Measurements from ENCODE around the gene NPW.

The NPW gene

DNA sequence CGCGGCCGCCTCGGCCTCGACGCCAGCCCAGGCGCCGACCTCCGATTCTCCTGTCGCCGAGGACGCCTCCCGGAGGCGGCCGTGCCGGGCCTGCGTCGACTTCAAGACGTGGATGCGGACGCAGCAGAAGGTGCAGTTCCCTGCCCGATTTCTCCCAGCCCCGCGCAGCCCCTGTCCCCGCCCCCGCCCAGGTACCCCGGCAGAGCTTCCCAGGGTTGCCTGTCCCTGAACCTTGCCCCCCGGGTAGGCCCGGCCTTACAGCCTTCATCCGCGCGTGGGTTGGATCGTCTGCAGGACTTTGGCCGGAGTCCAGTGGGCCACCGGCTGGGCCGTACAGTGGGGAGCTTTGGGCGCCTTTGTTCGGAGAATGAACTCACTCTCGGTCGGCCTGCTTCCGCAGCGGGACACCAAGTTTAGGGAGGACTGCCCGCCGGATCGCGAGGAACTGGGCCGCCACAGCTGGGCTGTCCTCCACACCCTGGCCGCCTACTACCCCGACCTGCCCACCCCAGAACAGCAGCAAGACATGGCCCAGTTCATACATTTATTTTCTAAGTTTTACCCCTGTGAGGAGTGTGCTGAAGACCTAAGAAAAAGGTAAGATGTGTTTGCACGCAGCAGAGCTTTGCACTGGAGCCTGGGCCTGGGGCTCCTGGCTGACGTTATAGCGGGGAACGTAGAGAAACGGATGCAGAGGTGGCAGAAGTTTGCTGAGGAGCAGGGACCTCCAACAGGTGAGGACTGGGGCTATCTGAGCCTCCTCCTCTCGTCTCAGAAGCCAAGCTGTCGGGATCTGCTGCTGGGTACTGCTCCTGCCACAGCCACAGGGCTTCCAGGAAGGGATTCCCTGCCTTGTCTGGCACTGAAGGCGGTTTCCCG is 35.0 kb upstream of the NPW start:
- DNase-seq, result no peak

DNA sequence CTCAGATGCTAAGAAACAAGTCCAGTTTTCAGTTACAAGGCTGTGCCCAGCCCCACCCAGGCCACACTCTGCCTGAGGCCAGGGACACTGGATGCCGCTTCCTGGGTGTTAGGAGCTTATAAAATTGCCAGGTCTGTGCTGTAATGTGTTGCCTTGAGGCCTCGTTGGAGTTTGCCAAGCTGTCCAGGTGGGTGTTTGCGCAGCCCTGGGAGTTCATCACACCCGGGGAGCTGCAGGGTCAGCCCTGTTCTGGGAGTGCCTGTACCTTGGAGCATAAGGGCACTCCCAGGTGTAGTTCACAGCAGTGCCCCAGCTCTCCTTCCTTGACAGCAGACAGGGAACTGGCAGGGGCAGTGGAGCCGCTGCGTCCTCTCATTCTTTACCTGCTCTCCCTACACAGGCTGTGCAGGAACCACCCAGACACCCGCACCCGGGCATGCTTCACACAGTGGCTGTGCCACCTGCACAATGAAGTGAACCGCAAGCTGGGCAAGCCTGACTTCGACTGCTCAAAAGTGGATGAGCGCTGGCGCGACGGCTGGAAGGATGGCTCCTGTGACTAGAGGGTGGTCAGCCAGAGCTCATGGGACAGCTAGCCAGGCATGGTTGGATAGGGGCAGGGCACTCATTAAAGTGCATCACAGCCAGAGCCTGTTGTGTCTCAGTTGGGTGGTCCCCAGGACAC is 34.0 kb upstream of the NPW start:
- no peak for DNase-seq

GRCh38 chr16:1987198-1987597 is 32.4 kb upstream of the NPW start:
- no peak for DNase-seq

- DNase-seq, result no peak
Measured at GRCh38 chr16:1989209-1990100, 30.1 kb upstream of the NPW start, which contains the start of gene SYNGR3. Gene SYNGR3, plus strand, starts transcription at chr16:1989970. Its CDS starts 133 bp downstream, at chr16:1990103.

- DNase-seq, result no peak
Measured at GRCh38 chr16:1990101-1990350, 29.6 kb upstream of the NPW start.

GRCh38 chr16:1990351-1991134 is 29.0 kb upstream of the NPW start:
- DNase-seq, result peak; percentile 20

DNA sequence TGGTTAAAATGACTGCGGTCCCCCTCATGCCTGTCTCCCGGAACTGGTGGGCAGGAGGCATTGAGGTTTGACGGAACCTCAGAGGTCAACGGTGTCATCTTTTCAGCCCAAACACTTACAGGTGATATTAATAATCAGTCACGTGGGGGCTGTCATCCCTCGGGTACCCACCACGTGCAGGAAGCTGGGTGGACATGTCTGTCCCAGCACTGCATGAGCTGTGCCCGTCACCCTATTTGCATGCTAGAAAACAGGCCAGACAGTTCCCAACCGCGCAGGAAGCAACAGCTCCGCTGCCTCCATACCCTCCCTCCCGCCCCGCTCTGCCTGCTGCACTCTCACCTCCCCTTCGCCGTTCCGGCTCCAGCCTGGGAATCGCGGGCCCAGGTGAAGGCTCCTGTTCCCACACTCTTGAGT is 28.4 kb upstream of the NPW start:
- DNase-seq, result no peak

- no peak for DNase-seq
Measured at GRCh38 chr16:1991588-1991947, 28.0 kb upstream of the NPW start.

- DNase-seq, result no peak
Measured at GRCh38 chr16:1991948-1992703, 27.5 kb upstream of the NPW start.

- DNase-seq, result no peak
Measured at GRCh38 chr16:1992704-1993317, 26.8 kb upstream of the NPW start.

DNA sequence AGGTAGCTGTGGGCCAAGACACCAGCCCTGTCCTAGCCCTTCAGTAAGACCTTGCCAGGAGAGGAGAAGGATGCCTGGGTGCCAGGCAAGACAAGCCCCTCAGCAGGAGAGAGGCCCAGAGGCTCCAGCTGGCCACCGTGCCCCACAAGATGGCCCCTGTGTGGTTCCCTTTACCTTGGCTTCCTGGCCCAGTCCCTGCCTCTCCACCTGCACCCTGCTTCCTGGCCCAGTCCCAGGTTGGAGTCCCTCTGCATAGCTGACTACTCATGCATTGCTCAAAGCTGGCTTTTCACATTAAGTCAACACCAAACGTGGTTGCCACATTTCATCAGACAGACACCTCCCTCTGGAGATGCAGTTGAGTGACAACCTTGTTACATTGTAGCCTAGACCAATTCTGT is 25.9 kb upstream of the NPW start:
- DNase-seq, result no peak

DNA sequence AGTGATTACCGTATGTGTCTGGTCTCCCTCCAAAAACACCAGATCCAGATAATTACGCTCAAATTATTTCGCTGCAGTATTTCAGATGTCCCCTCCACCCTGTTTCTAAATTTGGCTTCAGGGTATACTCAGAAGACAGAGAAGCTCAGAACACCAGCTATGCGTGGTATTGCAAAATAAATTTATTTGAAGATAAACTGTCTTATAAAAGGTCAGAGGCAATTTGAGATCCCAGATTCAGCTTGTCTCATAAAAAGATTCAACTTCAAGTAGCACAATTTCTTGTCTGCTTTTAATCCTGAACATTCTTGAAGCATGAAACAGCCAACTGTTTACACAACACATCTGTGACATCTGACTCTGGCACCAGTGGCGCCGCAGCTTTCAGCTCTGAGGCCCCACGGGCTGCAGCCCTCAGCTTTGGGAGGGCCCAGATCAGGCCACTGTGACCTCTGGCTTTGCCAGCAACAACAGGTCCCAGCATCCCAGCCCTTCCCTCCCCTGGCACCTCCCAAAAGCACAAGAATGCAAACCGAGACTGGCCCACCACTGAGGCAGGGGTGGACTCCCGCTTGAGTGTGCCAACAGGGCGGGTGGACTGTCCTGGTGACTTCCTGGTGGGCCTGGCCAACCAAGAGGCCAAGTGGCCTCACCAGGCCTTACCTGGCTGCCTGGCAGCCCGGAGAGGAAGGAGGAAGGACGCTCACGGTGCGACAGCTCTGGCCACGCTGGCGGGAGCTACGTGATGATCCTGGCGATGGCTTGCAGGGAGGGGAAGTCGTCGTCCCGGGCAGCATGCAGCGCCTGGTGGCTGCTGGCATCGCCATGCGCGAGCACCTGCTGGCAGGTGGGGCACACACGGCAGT is 21.9 kb upstream of the NPW start:
- DNase-seq, result no peak

DNA sequence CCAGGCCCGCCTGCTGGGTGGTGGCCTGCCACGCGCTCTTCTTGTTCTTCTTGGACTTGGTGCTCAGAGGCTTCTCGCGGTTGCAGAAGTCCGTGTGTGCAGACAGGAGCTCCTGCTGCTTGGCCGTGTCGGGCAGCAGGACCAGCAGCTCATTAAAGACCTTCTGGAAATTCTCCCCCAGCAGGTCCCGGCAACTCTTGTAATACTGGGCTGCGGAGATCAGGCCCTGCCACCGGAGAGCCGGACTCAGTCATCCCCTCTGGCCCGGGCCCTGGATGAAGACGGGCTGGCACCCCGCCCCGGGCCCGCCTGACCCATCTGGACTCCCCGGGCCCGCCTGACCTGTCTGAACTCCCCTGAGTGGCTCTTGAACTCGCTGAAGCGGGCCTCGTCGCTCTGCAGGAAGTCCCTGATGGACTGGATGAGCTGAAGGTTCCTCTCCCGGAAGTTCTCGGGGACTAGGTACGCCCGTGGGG is 21.2 kb upstream of the NPW start:
- no peak for DNase-seq

GRCh38 chr16:1998852-1999801 is 20.5 kb upstream of the NPW start:
- DNase-seq, result no peak

DNA sequence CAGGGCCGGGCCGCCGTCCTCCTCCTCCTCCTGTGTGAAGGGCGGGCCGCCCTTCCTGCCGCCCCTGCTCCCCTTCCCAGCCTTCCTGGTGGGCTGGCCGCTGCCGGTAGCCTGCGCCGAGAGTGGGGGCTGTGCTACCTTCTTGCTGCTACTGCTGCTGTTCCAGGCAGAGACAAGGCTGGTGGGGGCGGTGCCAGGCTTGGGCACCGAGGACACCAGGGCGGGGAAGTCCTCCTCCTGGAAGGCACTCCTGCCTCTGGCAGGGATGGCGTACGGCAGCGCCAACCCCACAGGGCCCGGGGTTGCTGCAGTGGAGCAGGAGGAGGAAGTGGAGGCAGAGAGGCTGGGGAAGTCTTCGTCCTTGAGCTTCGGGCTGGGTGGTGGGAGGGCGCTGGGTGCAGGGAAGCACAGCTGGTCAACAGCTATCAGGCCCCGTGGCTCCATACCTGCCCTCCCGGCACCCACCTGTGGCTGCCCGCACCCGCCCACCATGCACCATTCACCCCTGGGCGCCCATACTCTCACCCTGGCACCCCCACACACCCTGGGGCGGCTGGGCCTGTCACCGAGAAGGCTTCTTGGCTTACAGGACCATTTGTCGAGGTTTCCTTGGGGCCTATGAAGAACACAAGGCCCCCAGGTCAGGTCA is 19.6 kb upstream of the NPW start:
- DNase-seq, result no peak

DNA sequence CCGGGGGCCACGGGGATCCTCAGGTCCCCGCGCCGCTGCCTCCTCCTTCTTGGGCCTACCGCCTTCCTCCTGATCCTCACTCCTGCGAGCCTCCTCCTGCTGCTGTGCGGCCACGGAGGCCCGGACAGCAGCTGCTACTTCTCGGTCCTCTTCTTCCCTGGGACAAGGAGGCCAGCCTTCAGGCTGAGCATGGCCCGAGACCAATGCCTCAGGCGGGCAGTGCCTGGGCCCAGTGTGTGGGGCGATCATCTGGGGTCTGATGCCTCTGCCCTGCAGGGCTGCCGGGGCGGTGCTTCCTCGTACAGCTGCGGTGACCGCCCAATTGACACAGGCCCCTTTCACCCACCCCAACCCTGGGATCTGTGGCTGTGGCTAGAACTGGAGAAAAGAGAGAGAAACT is 18.6 kb upstream of the NPW start:
- DNase-seq, result no peak

DNA sequence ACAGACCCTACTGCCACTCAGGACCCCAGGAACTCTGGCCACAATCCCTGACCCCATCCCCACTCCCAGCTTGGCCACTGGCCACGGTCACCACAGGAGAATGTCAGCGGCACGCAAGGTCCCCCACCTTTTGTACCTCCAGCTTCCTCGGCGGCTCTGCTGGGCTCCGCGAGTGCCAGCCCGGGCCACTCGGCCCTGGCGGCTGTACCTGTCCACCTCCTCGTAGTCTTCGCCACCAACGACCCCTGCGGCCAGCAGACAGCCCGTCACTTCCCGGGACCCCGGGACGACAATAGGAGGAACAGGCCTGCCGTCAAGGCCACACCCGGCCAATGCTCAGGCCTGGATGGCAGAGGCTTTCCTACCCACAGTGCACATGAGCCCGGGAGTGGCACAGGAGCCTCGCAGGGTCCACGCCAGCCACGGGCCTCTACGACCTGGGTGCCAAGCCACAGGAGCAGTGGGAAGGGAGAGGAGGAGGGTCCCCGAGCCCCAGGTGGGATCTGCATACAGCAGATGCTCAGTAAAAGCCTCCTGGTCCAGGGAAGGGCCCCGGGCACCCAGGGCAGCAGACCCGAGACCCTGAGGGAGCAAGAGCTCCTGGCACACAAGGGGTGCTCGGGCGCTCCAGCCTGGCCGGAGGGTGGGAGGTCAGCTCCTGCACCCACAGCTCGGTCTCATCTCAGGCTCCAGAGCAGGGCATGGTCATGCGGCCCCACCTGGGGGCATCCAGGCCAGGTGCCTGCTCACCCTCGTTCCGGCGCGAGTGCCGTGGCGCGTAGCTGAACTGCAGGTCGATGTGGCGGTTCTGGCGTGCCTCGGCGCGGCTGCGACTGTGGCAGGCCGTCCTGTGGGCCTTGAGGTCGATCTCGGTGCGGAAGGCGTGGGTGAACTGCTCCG is 17.9 kb upstream of the NPW start:
- no peak for DNase-seq

Data from NCI-H1105 treated with DMSO at 0.1 percent for 48 hours (cell line).